Astrocyte (in vitro differentiated cells and primary cell): Measurements from ENCODE around the gene FASN.

ENCODE experiments used
- EZH2 ChIP-seq: IDR thresholded peaks from 2 replicates; pipeline ENCODE4 v1.6.1; 2012; ENCODE audit warnings: mild to moderate bottlenecking, low read length, inconsistent platforms; ENCODE audit not compliant: insufficient read depth
- TF ChIP-seq, protein P1 (sequence below): IDR thresholded peaks from 2 replicates; pipeline ENCODE4 v1.5.1; 2011; ENCODE audit warnings: low read depth, mild to moderate bottlenecking, inconsistent platforms, low read length, moderate library complexity; ENCODE audit not compliant: insufficient read depth

DNA sequence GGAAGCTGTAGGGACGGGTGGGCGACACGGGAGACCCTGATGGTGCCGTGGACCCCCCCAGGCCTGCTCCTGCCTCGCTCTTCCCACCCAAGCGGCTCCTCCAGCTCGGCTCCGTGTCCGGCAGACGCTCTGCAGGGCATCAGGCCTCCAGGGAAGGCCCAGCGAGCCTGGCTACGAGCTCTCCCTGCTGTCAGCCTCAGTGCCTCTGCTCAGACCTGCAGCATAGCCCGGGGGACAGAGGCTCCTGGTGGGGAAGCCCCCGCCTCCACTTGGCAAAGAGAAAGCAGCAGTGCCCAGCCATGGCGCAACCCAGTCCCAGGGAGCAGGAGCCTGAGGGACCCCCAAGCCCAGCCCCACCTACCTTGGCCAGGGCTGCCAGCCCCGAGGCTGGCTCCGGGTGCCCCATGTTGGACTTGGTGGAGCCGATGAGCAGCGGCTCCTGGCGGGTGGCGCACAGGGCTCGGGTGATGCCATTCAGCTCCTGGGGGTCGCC is 5.9 kb downstream of the FASN start:
- TF ChIP-seq, protein P1, sequence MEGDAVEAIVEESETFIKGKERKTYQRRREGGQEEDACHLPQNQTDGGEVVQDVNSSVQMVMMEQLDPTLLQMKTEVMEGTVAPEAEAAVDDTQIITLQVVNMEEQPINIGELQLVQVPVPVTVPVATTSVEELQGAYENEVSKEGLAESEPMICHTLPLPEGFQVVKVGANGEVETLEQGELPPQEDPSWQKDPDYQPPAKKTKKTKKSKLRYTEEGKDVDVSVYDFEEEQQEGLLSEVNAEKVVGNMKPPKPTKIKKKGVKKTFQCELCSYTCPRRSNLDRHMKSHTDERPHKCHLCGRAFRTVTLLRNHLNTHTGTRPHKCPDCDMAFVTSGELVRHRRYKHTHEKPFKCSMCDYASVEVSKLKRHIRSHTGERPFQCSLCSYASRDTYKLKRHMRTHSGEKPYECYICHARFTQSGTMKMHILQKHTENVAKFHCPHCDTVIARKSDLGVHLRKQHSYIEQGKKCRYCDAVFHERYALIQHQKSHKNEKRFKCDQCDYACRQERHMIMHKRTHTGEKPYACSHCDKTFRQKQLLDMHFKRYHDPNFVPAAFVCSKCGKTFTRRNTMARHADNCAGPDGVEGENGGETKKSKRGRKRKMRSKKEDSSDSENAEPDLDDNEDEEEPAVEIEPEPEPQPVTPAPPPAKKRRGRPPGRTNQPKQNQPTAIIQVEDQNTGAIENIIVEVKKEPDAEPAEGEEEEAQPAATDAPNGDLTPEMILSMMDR: no peak
- TF ChIP-seq EZH2: no peak
